HG03135 (cell line): ENCODE results near the gene IL2RA.
"Not testable (repeated sequence)": the region's sequence is repeated elsewhere in the genome, so short reads cannot be mapped to it uniquely, and the experiment has no call there.

ENCODE experiments used
- ATAC-seq: cut with Tn5 transposase; IDR thresholded peaks from one replicate; pipeline ENCODE4 v1.9.1; 2021; ENCODE audit warnings: mild to moderate bottlenecking, moderate library complexity; ENCODE audit not compliant: unreplicated experiment

IL2RA gene

DNA sequence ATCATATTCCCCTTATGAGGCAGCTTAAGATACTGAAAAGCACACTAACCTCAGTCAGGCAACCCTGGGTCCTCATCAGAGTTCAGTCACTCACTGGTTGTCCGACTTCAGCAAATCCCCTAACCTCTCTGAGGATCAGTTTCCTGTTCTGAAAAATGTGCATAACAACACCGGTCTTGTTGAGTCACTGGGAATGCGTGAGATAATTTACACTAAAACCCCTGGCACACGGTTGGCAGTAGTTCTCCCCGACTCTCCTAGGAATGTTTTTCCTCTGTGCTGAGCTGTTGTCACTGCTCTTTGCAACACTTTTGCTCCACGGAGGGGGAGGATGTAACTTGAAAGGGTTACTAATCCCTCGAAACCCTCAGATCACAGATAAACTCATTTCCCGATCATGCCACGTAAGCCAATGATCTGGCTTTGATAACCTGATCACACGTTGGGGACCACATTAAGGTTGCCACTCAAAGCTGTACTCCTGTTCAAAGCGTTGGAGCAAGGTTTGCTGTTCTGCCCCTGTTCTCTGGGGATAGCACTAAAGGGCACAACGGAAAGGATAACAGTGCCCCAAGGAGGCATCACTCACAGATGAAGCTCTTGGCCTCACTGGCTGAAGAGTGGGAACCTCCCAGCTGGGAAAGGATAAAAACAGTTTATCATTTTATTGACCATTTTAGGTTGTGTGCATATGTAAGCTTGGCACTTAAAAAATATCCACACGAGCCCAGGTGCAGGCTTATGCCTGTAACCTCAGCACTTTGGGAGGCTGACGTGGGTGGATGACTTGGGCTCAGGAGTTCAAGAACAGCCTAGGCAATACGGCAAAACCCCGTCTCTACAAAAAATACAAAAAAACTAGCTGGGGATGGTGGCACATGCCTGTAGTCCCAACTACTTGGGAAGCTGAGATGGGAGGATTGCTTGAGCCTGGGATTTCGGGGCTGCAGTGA, 21.6 kb upstream of the IL2RA start:
- ATAC-seq = no peak

GRCh38 chr10:6082496-6083395, 20.6 kb upstream of the IL2RA start:
- ATAC-seq = no peak

- ATAC-seq = no peak
These were observed 18.3 kb upstream of the IL2RA start for GRCh38 chr10:6080417-6080973.

DNA sequence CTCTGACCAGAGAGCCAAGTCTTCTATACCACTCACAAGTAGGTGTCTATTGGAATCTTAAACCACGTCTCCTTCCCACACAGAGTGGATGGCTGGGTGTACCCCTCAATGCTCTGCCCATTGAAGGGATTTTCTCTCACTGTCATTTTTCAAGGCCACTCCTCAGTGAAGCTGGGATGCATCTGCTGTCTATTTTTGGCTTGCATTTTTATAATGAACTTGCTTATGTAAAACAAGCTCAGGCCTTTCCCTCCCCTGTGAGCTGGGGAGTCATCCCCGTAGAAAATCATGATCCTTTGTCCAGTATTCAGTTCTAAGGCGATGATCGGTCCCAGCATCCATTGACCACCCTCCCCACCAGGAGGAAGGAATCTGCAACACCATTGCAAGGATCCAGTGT, 16.9 kb upstream of the IL2RA start:
- no peak for ATAC-seq

DNA sequence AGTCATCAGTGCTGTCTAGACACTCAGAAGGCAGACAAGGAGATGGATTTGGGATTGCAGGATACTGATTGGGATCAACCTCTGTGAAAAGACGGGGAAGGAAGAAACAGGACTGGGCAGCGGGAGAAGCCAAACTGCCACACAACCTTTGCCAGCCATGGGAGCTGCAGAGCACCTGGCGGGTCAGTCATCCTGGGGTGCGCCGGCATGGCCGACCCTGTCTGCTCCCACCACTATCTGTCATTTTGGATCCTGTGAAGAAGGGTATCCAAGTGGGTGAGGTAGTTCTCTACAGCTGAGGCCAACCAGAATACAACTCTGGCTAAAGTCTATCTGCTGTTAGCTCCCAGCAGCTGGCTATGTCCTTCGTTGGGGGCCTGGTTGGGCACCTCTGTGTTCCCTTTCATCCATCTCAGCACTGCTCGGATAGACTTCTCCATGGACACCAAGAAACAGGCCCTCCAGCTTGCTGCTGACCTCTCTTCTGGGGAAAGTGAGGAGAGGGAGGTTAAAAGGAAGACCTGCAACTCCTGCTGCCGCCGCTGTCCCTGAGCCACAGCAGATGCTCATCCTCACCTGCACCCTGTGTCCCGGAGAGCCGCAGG, 15.0 kb upstream of the IL2RA start:
- no peak for ATAC-seq

DNA sequence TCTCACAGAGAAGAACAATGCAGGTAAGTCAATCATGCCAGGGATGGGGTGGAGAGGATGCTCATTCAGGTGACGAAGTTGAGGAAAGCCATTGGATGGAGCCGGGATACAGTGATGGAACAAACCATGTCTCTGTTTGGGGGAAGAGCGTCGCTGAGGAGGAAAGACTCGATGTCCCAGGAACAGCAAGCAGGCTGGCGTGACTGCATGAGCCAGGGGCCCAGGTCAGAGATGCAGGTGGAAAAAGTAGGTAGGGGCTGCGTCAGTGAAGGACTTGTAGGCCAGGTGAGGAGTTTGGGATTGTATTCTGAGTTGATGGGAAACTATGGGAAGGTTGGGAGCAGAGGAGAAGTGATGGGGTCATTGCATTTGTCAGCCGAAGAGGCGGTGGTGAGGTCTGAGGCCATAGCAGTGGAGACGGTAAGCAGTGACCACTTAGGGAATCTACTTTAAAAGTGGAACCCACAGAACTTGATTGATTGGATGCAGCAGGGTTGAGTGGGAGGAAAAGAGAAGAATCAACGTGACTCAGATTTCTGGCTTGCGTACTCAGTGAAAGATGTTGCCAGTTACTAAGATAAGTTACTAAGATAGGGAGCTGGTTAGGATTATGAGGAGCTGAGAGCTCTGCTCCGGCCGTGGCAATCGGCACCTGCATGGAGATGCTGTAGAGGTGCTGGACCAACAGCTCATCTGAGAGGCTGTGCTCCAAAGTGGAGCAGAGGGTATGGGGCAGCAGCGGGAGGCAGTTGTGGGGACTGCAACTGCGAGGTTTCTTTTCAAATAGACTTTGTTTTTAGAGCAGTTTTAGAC, 12.5 kb upstream of the IL2RA start:
- no peak for ATAC-seq

DNA sequence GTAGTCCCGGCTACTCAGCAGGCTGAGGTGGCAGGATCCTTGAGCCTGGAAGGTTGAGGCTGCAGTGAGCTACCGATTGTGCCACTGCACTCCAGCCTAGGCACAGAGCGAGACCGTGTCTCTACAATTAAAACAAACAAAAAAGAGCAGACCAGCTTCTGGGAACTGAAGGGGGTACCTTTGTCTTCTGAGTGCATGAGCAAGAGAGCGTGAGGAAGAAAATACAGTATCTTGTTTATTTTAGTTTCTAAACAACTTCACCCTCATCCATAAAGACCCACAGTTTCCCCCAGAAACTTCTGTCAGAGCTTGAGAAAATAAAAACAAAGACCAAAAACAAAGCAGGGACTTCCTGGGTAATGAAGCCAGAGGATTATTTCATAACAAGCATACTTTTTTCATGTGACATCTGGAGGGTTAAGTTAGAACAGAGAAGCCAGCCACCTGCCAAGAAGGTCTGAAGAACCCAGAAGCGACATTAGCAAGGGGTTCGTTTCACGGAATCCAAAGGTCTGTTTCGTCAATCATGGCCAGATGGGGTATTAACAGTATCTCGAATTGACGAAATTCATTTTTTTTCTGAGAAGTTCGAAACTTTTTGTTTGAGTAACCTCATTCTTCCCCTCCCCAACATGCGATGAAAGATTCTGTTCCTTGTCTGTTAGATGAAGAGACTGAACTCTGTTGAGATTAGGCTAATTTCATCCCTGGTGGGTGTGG, 10.2 kb upstream of the IL2RA start:
- ATAC-seq = peak; percentile 39

DNA sequence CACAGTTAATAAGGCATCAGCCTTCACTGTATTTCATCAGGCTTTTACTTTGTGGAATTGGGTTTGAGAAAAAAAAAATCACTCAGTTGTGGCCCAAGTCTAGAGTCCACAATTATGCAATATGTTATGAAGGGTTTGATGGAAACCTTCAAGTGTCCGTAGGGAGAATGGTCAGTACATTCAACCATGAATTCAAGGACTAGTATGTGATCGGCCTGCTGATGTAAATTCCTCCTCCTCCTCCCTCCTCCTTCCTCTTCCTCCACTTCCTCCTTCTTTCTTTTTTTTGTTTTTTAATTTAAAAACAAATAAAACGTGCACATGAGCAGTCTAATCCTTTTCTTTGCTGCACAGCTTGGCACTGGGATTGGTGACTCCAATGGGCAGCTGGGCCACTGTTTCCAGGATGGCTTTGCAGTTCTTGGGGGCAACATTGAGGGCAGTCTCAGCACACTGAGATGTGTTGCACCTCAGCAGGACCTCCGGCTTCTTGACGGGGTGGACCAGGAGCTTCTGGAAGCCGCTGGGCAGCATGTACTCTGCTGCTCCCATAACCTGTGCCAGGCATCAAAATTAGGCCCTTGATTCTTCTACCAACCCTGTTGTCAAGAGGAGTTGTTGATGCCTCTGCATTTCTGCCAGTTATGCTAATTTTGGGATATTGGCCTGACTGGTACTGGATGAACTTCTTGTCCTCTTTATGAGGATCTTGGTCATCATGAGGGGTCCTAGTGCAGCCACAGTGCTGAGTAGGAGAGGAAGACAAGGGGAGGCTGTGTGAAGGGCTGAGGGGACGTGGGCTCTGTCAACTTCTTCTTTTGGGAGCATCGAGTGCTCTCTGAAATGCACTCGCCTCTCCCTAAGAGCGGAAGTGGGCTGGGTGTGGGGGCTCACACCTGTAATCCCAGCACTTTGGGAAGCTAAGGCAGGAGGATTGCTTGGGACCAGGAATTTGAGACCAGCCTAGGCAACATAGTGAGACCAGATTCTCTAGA, 9.3 kb upstream of the IL2RA start:
- no peak for ATAC-seq

DNA sequence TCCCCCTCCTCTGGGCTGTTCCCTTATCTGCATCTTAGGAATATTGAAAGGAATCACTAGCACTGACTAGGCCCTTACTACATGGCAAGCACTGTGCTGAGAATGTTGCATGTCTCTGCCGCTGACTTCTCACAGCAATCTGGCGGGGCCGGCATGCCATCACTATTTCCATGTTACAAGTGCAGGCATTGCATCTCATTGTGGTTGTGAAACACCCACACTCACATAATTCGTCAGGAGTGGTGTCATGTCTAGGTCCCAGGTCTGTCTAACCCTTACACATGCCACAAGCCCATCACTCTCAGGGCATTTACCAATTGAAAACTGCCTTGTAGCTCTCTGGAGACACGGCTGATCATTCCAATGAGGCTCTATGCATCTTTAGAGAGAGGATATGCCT, 8.5 kb upstream of the IL2RA start:
- no peak for ATAC-seq

DNA sequence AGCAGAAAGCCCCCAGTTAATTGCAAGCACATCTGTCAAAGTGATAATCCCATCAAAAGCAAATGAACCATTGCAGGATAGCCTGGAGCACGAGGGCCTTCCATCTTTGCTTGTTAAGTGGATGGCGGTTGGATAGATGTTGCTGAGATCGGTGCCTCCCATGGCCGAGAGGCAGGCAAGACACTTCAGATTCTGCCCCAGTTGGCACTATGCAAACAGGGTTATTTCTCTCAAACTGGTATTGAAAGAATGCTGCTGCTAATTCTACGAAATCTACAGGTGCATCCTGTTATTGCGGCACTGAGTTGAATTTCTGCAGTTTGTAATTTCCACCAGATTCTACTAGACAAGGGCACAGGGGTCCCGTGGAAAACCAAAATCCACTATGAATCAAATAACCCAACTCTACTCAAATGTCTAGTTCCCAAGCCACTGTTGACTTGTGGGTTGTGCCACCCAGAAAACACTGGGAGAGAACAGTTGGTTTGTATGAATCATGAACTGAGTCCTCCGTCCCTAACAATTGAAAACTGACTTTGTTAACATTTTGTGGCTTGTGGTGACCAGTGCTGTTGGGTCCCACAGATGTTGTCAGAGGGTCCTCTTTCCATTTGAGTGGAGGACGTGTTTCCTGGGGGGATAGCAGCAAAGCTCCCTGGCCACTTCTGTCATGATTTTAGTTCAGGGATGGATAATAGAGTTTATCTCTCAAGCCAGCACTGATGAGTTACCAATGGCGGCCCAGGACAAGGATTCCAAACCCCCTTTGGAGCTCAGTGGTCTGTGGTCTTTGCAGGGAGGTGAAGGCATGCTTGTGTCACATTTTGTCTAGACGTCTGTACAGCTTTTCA, 7.1 kb upstream of the IL2RA start:
- no peak for ATAC-seq

DNA sequence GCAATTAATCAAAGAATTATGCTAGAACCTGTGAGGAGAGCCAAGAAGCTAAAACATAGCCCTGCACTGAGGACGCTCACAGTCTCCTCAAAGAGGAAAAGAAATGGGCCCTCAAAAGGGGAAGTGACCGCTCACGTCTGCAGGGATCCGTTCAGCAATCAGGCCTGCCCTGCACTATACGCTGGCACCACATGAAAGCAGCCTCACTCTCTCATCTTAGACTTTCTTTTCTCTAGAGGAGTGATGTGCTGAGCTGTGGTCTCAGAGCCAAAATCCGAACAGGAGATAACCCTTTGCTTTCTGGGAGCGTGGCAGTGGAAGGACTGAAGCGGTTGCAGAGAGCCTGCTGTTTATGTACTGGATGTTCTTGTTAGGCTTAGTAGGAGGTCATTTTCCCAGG, 6.3 kb upstream of the IL2RA start:
- ATAC-seq = peak; percentile 61

GRCh38 chr10:6068006-6068405, 5.8 kb upstream of the IL2RA start:
- ATAC-seq = no peak

GRCh38 chr10:6067457-6067856, 5.3 kb upstream of the IL2RA start:
- no peak for ATAC-seq

DNA sequence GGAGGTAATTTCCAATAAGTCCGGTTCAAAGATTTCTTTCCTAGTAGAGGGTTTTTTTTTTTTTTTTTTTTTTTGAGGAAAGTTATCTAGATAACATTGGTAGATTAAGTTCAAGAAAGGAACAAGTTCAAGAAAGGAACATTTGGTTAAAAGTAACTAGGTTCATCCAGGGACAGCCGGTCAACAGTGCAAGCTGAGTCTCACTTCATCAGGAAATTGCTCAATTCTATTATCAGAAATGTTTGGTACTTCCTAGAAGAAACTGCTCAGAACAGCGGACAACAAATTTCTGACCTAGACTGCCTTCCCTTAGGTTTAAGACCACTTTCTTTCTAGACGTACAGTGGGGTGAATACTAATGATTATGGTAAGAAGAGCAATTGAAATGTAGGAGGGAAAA, 3.7 kb upstream of the IL2RA start:
- no peak for ATAC-seq

DNA sequence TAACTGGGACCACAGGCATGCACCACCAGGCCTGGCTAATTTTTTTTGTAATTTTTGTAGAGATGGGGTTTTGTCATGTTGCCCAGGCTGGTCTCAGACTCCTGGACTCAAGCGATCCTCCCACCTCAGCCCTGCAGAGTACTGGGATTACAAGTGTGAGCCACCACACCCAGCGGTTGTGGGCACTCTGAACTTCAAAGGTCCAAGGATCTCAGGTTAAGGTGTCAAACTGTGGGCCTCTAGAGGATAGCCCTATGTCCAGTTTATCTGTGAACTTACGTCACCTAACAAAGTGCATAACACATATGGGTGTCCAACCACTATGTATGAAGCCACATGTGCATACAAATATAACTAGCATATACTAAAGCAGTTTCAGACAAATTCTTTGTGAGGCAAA, 3.2 kb upstream of the IL2RA start:
- no peak for ATAC-seq

DNA sequence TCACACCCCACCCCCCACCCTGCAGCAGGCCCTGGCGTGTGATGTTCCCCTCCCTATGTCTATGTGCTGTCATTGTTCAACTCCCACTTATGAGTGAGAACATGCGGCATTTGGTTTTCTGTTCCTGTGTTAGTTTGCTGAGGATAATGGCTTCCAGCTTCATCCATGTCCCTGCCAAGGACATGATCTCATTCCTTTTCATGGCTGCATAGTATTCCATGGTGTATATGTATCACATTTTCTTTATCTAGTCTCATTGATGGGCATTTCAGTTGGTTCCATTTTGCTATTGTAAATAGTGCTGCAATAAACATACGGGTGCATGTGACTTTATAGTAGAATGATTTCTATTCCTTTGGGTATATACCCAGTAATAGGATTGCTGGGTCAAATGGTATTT, 2.6 kb upstream of the IL2RA start:
- ATAC-seq = not testable (repeated sequence)

DNA sequence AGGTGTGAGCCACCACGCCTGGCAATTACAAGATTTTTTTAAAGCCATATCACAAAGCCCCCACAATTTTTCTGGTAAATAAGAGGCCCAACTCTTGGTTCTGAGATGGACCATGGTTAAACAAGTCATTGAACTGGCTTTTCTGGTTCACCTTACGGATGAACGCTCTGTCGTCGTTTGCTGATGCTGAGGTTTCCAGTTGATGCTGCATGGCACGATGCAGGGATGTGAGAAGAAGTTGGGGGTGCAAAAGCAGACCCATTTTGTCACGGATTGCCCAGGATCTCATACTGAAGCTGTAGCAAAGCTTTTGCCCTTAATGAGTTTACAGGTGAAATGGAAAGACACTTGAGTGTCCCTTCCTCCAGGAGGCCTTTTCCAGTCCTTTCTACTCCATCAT, 2.0 kb upstream of the IL2RA start:
- no peak for ATAC-seq

GRCh38 chr10:6061056-6061455, 1.1 kb downstream of the IL2RA start:
- ATAC-seq = no peak
